Smooth muscle cell (in vitro differentiated cells): ENCODE measurements around the gene TBC1D23. TPM values are rescaled to one million over a fixed set of nuclear protein-coding genes. Genes with fewer than 3 reads are reported as not detected.

Experiments used
- polyA plus RNA-seq: library from polyadenylated mRNA; unstranded; fragments of >200 nt; fragmentation: Nextera tagmentation; extraction: Ambion mirVana; gene quantifications from 2 replicates; pipeline ENCODE4 v1.2.1, GENCODE V29; 2016
- total RNA-seq: library from RNA; depleted of rRNA; stranded (reverse); fragments of >200 nt; gene quantifications from 2 replicates; pipeline ENCODE4 v1.2.3, GENCODE V29; 2014

TBC1D23 gene
- total and polyA plus RNA-seq, 2 experiments from 2014 or later = 36.0 to 77.7 TPM

Other genes starting within 250 kb of the TBC1D23 start
- gene FILIP1L, start 146.5 kb upstream of the TBC1D23 start, total RNA-seq = 104 and 115 TPM in 2 replicates
- 56.2 and 94.3 TPM in 2 replicates for gene FILIP1L, start 146.5 kb upstream of the TBC1D23 start, polyA plus RNA-seq
- gene NIT2, start 73.8 kb downstream of the TBC1D23 start, total RNA-seq = 16.5 and 21.5 TPM in 2 replicates
- 46.5 and 52.3 TPM in 2 replicates for gene NIT2, start 73.8 kb downstream of the TBC1D23 start, polyA plus RNA-seq
- gene TOMM70, start 140.1 kb downstream of the TBC1D23 start, total RNA-seq = 53.7 and 75.8 TPM in 2 replicates
- gene TOMM70, start 140.1 kb downstream of the TBC1D23 start, polyA plus RNA-seq = 28.1 and 31.1 TPM in 2 replicates
- gene LNP1, start 140.5 kb downstream of the TBC1D23 start, total RNA-seq = 3.1 and 4.2 TPM in 2 replicates
- 4.3 and 6.3 TPM in 2 replicates for gene LNP1, start 140.5 kb downstream of the TBC1D23 start, polyA plus RNA-seq
- 280 and 307 TPM in 2 replicates for gene TMEM45A, start 231.6 kb downstream of the TBC1D23 start, total RNA-seq
- 209 and 220 TPM in 2 replicates for gene TMEM45A, start 231.6 kb downstream of the TBC1D23 start, polyA plus RNA-seq